Body of pancreas (tissue), 4 donors: ENCODE measurements around the gene FYCO1. TPM values are rescaled to one million over a fixed set of nuclear protein-coding genes. Genes with fewer than 3 reads are reported as not detected.
A peak's percentile ranks its signal among the peaks of the same experiment; 100 is the strongest.

Experiments used
- ATAC-seq: fragments of 150-250 bp; one replicate; pipeline ENCODE4 v1.9.1; 2016
- DNase-seq, 4 donors: peaks; one replicate each; pipeline ENCODE4 v3.0.0-alpha.2; 2019
- H3K27ac ChIP-seq, 4 donors: fragments of 200-600 bp; sonication (generic); 1 replicate in 3 of 4; 2 replicates in 1 of 4; pipeline versions ENCODE4 v1.5.1 to v1.6.1; 2016 to 2019; ENCODE audit warnings: mild to moderate bottlenecking in 1 of 4, mixed read lengths in 1 of 4, moderate library complexity in 1 of 4
- H3K27me3 ChIP-seq, 2 donors: fragments of 200-600 bp; sonication (generic); one replicate each; pipeline ENCODE4 v1.6.0; 2016; ENCODE audit warnings: mild to moderate bottlenecking in 1 of 2
- H3K36me3 ChIP-seq, 2 donors: fragments of 200-600 bp; sonication (generic); replicated peaks in 1 of 2; 2 replicates each; pipeline ENCODE4 v1.5.1; 2016; ENCODE audit warnings: low read depth in 2 of 2; ENCODE audit not compliant: insufficient read depth in 1 of 2
- H3K4me1 ChIP-seq: fragments of 200-600 bp; sonication (generic); one replicate; pipeline ENCODE4 v1.6.0; 2016
- H3K4me3 ChIP-seq, 2 donors: fragments of 200-600 bp; sonication (generic); 1 replicate in 1 of 2; 2 replicates in 1 of 2; pipeline ENCODE4 v1.5.1; 2016 to 2019
- H3K9me3 ChIP-seq, 3 donors: fragments of 200-600 bp; sonication (generic); 1 replicate in 2 of 3; 2 replicates in 1 of 3; pipeline ENCODE4 v1.5.1; 2016
- CTCF ChIP-seq, 7 experiments: fragments of 450-650 bp in 4 of 7; fragments of 200-600 bp in 3 of 7; sonication (generic) in 3 of 7; IDR thresholded peaks; one replicate each; pipeline ENCODE4 v1.5.1; 2016 to 2019; ENCODE audit warnings: antibody characterized with exemption in 7 of 7
- POLR2A ChIP-seq, 3 donors: fragments of 450-650 bp; IDR thresholded peaks; one replicate each; pipeline ENCODE4 v1.6.1; 2016; ENCODE audit warnings: antibody characterized with exemption in 3 of 3, mild to moderate bottlenecking in 2 of 3
- WGBS, 2 donors: methylation state at CpG; one replicate each; pipeline ENCODE4 v1.1.5; 2017; 5-methylcytosine and 5-hydroxymethylcytosine counted together
- intact Hi-C: fragments of 100-400 bp; cut with DNase I; formaldehyde crosslinking; loops from one replicate; pipeline ENCODE4 v1.15.1; 2023
- total RNA-seq, 2 donors: library from RNA; depleted of rRNA; stranded (reverse); fragments of >200 nt; gene quantifications; one replicate each; pipeline ENCODE4 v1.1.0, GENCODE V29; 2016

FYCO1 gene
- total RNA-seq, 2 donors from 2014 or later = 20.0 to 25.4 TPM

- no peak for TF ChIP-seq CTCF (IDR thresholded peaks at IDR 0.05)
- no peak for TF ChIP-seq POLR2A (IDR thresholded peaks at IDR 0.05)
- Histone ChIP-seq H3K27me3 (no peaks in the 10 kb centered on the region), H3K9me3 (no peaks in the 10 kb centered on the region), H3K4me1 (peaks cover 21% of the 10 kb centered on the region), H3K36me3 (peaks cover 0 to 17% of the 10 kb centered on the region in 2 donors), H3K27ac (no peak overlapping the region), H3K4me3 (no peak overlapping the region)
- 76 to 95% methylated on average over 4 of the region's 4 CpGs for WGBS, 2 donors
- DNase-seq = no peak
- ATAC-seq = no peak
- intact Hi-C loops = no loop called here
These were observed 16.2 kb downstream of the FYCO1 start for GRCh38 chr3:45979378-45979777.

- WGBS, 2 donors = 62 to 72% methylated on average over 5 of the region's 5 CpGs
These were observed 17.4 kb downstream of the FYCO1 start for GRCh38 chr3:45978006-45978761.

GRCh38 chr3:45976191-45977091, 19.2 kb downstream of the FYCO1 start:
- no peak for ATAC-seq
- WGBS, 2 donors = 87 to 88% methylated on average over 6 of the region's 6 CpGs
- no peak for DNase-seq
- peaks cover 7% of the 10 kb centered on the region for H3K4me1 ChIP-seq
- H3K9me3 ChIP-seq = no peaks in the 10 kb centered on the region
- H3K27me3 ChIP-seq = no peaks in the 10 kb centered on the region
- intact Hi-C loops = no loop called here
- H3K36me3 ChIP-seq = peaks cover 0 to 12% of the 10 kb centered on the region in 2 donors
- no peak overlapping the region for H3K4me3 ChIP-seq
- no peak for TF ChIP-seq POLR2A (IDR thresholded peaks at IDR 0.05)
- no peak for TF ChIP-seq CTCF (IDR thresholded peaks at IDR 0.05)
- no peak overlapping the region for H3K27ac ChIP-seq

More at GRCh38 chr3:45978006-45978761, 17.4 kb downstream of the FYCO1 start:
- peak overlapping the region in 1 of 4 donors; percentile 40 for H3K27ac ChIP-seq
- no peaks in the 10 kb centered on the region for H3K9me3 ChIP-seq
- H3K36me3 ChIP-seq = peaks cover 0 to 17% of the 10 kb centered on the region in 2 donors
- intact Hi-C loops = no loop called here
- H3K27me3 ChIP-seq = no peaks in the 10 kb centered on the region
- no peak overlapping the region for H3K4me3 ChIP-seq
- DNase-seq = peak; percentile 79 to 91 (median 86)
- ATAC-seq = peak; percentile 62
- H3K4me1 ChIP-seq = peaks cover 10% of the 10 kb centered on the region
- TF ChIP-seq CTCF (IDR thresholded peaks at IDR 0.05) = no peak
- TF ChIP-seq POLR2A (IDR thresholded peaks at IDR 0.05) = no peak

GRCh38 chr3:45975686-45976085, 19.9 kb downstream of the FYCO1 start:
- WGBS, 2 donors = 73 to 87% methylated on average over 5 of the region's 5 CpGs
- TF ChIP-seq POLR2A (IDR thresholded peaks at IDR 0.05) (no peak), CTCF (IDR thresholded peaks at IDR 0.05) (no peak)
- H3K27me3 ChIP-seq = no peaks in the 10 kb centered on the region
- no peak overlapping the region for H3K27ac ChIP-seq
- H3K4me3 ChIP-seq = no peak overlapping the region
- H3K36me3 ChIP-seq = peaks cover 0 to 12% of the 10 kb centered on the region in 2 donors
- no peaks in the 10 kb centered on the region for H3K9me3 ChIP-seq
- peaks cover 7% of the 10 kb centered on the region for H3K4me1 ChIP-seq
- ATAC-seq = no peak
- DNase-seq = no peak
- intact Hi-C loops = no loop called here
